SK-N-SH (cell line): ENCODE measurements around the gene NR2C2AP. TPM values are rescaled to one million over a fixed set of nuclear protein-coding genes. Genes with fewer than 3 reads are reported as not detected.

Source experiments
- CTCF ChIA-PET: fragments of 300-600, 350-600 bp; formaldehyde crosslinking; extraction: SDS; loops from one replicate; lab custom pipeline; 2021; lab: Yijun Ruan, JAX
- POLR2A ChIA-PET: fragments of 350-600 bp; sonication (Branson Sonifier 250); formaldehyde crosslinking; extraction: SDS; loops from one replicate; lab custom pipeline; 2020; ENCODE audit warnings: antibody characterized with exemption, inconsistent platforms; lab: Yijun Ruan, JAX
- DNase-seq: peaks from one replicate; pipeline ENCODE4 v3.0.0; 2012
- H2AFZ ChIP-seq: fragments of 200-600 bp; sonication (generic); 2 replicates; pipeline ENCODE4 v1.8.1; 2016; ENCODE audit warnings: antibody characterized with exemption, mild to moderate bottlenecking, low read depth
- H3F3A ChIP-seq: fragments of 200-600 bp; sonication (generic); replicated peaks from 2 replicates; pipeline ENCODE3; 2016; ENCODE audit warnings: antibody characterized with exemption, mild to moderate bottlenecking; ENCODE audit not compliant: insufficient read depth
- H3K27ac ChIP-seq, 2 experiments: fragments of 200-500 bp in 1 of 2; fragments of 200-600 bp in 1 of 2; sonication (Bioruptor generic) in 1 of 2; sonication (generic), shearing (Covaris generic) in 1 of 2; 2 replicates each; pipeline versions ENCODE4 v1.5.1 to v1.6.1; 2014 to 2016; ENCODE audit warnings: low read depth in 2 of 2, inconsistent platforms in 1 of 2, low read length in 1 of 2, mild to moderate bottlenecking in 1 of 2, mixed read lengths in 1 of 2
- H3K27me3 ChIP-seq: fragments of 200-600 bp; sonication (generic), shearing (Covaris generic); 2 replicates; pipeline ENCODE4 v1.6.1; 2016; ENCODE audit warnings: mixed run types; ENCODE audit not compliant: insufficient read depth
- H3K36me3 ChIP-seq, 2 experiments: fragments of 200-500 bp in 1 of 2; fragments of 200-600 bp in 1 of 2; sonication (Bioruptor generic) in 1 of 2; sonication (generic) in 1 of 2; replicated peaks in 1 of 2; 2 replicates each; pipeline versions ENCODE3 to v1.5.1; 2014 to 2016; ENCODE audit warnings: low read length in 1 of 2, mild to moderate bottlenecking in 1 of 2; ENCODE audit not compliant: insufficient read depth in 2 of 2, control insufficient read depth in 1 of 2
- H3K4me1 ChIP-seq, 2 experiments: fragments of 200-500 bp in 1 of 2; fragments of 200-600 bp in 1 of 2; sonication (Bioruptor generic) in 1 of 2; sonication (generic), shearing (Covaris generic) in 1 of 2; 2 replicates each; pipeline versions ENCODE4 v1.5.1 to v1.6.1; 2014 to 2016; ENCODE audit warnings: low read depth in 1 of 2, low read length in 1 of 2, mixed run types in 1 of 2; ENCODE audit not compliant: insufficient read depth in 2 of 2, control insufficient read depth in 1 of 2
- H3K4me2 ChIP-seq: fragments of 200-600 bp; sonication (generic), shearing (Covaris generic); 2 replicates; pipeline ENCODE4 v1.6.1; 2017; ENCODE audit warnings: mixed run types
- H3K4me3 ChIP-seq, 2 experiments: fragments of 200-500 bp in 1 of 2; fragments of 200-600 bp in 1 of 2; sonication (Bioruptor generic) in 1 of 2; sonication (generic), shearing (Covaris generic) in 1 of 2; 2 replicates each; pipeline versions ENCODE4 v1.5.1 to v1.8.1; 2014 to 2016; ENCODE audit warnings: low read depth in 2 of 2, inconsistent platforms in 1 of 2, low read length in 1 of 2, mild to moderate bottlenecking in 1 of 2, mixed read lengths in 1 of 2, moderate library complexity in 1 of 2
- H3K79me2 ChIP-seq: fragments of 200-600 bp; sonication (generic); 2 replicates; pipeline ENCODE4 v1.8.1; 2017; ENCODE audit warnings: mild to moderate bottlenecking; ENCODE audit not compliant: insufficient read depth
- H3K9ac ChIP-seq: fragments of 200-600 bp; sonication (generic); 2 replicates; pipeline ENCODE4 v1.6.1; 2017; ENCODE audit warnings: mixed run types
- H3K9me2 ChIP-seq: fragments of 200-600 bp; sonication (generic); 2 replicates; pipeline ENCODE4 v1.6.1; 2017; ENCODE audit warnings: mixed run types
- H3K9me3 ChIP-seq: fragments of 200-600 bp; sonication (generic); 2 replicates; pipeline ENCODE4 v1.6.1; 2017; ENCODE audit warnings: mixed run types, mild to moderate bottlenecking, moderate library complexity
- H4K20me1 ChIP-seq: fragments of 200-600 bp; sonication (generic); 2 replicates; pipeline ENCODE4 v1.6.1; 2017; ENCODE audit warnings: mild to moderate bottlenecking, mixed run types; ENCODE audit not compliant: insufficient read depth
- EP300 ChIP-seq, 2 experiments: IDR thresholded peaks; 2 replicates each; pipeline versions ENCODE4 v1.4.0 to v1.6.1; 2012; ENCODE audit warnings: borderline replicate concordance in 1 of 2, low read depth in 1 of 2, low read length in 1 of 2
- EZH2phosphoT487 ChIP-seq: fragments of 200-600 bp; sonication (generic); IDR thresholded peaks from 2 replicates; pipeline ENCODE4 v1.6.1; 2017; ENCODE audit warnings: low read depth, mixed run types, mild to moderate bottlenecking, antibody characterized with exemption, moderate library complexity, borderline replicate concordance
- MAX ChIP-seq: IDR thresholded peaks from 2 replicates; pipeline ENCODE4 v1.4.0; 2012; ENCODE audit warnings: low read depth
- NRF1 ChIP-seq: IDR thresholded peaks from 2 replicates; pipeline ENCODE4 v1.6.1; 2012; ENCODE audit warnings: low read depth, mild to moderate bottlenecking, low read length
- POLR2AphosphoS5 ChIP-seq: IDR thresholded peaks from 2 replicates; pipeline ENCODE4 v1.6.1; 2012; ENCODE audit warnings: low read depth, low read length
- RXRA ChIP-seq: IDR thresholded peaks from 2 replicates; pipeline ENCODE4 v1.4.0; 2012; ENCODE audit warnings: low read depth, mild to moderate bottlenecking, borderline replicate concordance
- TAF1 ChIP-seq: IDR thresholded peaks from 2 replicates; pipeline ENCODE4 v1.6.1; 2012; ENCODE audit warnings: low read depth, mild to moderate bottlenecking, low read length, moderate library complexity, borderline replicate concordance
- TEAD4 ChIP-seq: IDR thresholded peaks from 2 replicates; pipeline ENCODE4 v1.4.0; 2012; ENCODE audit warnings: mild to moderate bottlenecking, borderline replicate concordance; ENCODE audit not compliant: insufficient read depth
- ZBTB33 ChIP-seq: IDR thresholded peaks from 2 replicates; pipeline ENCODE4 v1.4.0; 2012; ENCODE audit warnings: low read depth, borderline replicate concordance
- WGBS: methylation state at CpG from one replicate; pipeline ENCODE4 v1.1.6; 2017; ENCODE audit warnings: low lambda C conversion rate; 5-methylcytosine and 5-hydroxymethylcytosine counted together
- polyA plus RNA-seq, 3 experiments: library from polyadenylated mRNA; depleted of rRNA; stranded (reverse); fragments of >200 nt; gene quantifications; 2 replicates each; pipeline ENCODE4 v1.2.3, GENCODE V29; 2012
- TF ChIP-seq, protein P1 (sequence below): IDR thresholded peaks from 2 replicates; pipeline ENCODE4 v1.4.0; 2012; ENCODE audit warnings: low read depth, borderline replicate concordance
- TF ChIP-seq, protein P2 (sequence below): IDR thresholded peaks from 2 replicates; pipeline ENCODE4; 2012

The NR2C2AP gene
- polyA plus RNA-seq, 1 of the 3 experiments (the other 2 are of a cell fraction): 21.9 TPM

- CTCF ChIA-PET: no interaction called here
Observed at GRCh38 chr19:19193926-19194325, 9.3 kb downstream of the NR2C2AP start.

GRCh38 chr19:19192910-19193423, 10.2 kb downstream of the NR2C2AP start:
- Histone ChIP-seq H4K20me1 (no peaks in the 10 kb centered on the region), H3K9me2 (no peaks in the 10 kb centered on the region), H2AFZ (peak overlapping the region; percentile 82), H3K27me3 (no peaks in the 10 kb centered on the region), H3K4me3 (peak overlapping the region; percentile 69 to 73), H3K36me3 (peaks cover 6 to 7% of the 10 kb centered on the region in 2 experiments), H3K4me1 (peaks cover 11 to 14% of the 10 kb centered on the region in 2 experiments; a peak in 2 of 4 replicates), H3K9ac (peak overlapping the region; percentile 73), H3K79me2 (peaks cover 50% of the 10 kb centered on the region), H3F3A (peaks cover 3% of the 10 kb centered on the region), H3K9me3 (no peaks in the 10 kb centered on the region), H3K27ac (peak overlapping the region; percentile 44 to 76; a peak in 3 of 4 replicates), H3K4me2 (peak overlapping the region; percentile 76)
- POLR2A ChIA-PET: interaction anchor here (0.6 to 2.5 kb wide), 3 partner anchors 10 to 150 kb away, joined by 3 to 10 read pairs (median 3); partner anchors contain the start of gene NR2C2AP
- CTCF ChIA-PET: interaction anchor here (0.6 to 1.6 kb wide), 2 partner anchors 9 to 47 kb away, joined by 3 to 5 read pairs; no protein-coding TSS in a partner anchor
- 2% methylated on average over 21 of the region's 22 CpGs for WGBS
- no peak for DNase-seq
- TF ChIP-seq EZH2phosphoT487 (no peak), TEAD4 (no peak), POLR2AphosphoS5 (peak; percentile 62; the same call in 1 of the 2 replicates), TAF1 (0 out of 2 replicates have a peak, but pooled peaks have one; percentile 32)
- TF ChIP-seq, protein P1, sequence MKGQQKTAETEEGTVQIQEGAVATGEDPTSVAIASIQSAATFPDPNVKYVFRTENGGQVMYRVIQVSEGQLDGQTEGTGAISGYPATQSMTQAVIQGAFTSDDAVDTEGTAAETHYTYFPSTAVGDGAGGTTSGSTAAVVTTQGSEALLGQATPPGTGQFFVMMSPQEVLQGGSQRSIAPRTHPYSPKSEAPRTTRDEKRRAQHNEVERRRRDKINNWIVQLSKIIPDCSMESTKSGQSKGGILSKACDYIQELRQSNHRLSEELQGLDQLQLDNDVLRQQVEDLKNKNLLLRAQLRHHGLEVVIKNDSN: peak; percentile 59; the same call in 1 of the 2 replicates
- TF ChIP-seq, protein P2, sequence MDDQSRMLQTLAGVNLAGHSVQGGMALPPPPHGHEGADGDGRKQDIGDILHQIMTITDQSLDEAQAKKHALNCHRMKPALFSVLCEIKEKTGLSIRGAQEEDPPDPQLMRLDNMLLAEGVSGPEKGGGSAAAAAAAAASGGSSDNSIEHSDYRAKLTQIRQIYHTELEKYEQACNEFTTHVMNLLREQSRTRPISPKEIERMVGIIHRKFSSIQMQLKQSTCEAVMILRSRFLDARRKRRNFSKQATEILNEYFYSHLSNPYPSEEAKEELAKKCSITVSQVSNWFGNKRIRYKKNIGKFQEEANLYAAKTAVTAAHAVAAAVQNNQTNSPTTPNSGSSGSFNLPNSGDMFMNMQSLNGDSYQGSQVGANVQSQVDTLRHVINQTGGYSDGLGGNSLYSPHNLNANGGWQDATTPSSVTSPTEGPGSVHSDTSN: 0 out of 2 replicates have a peak, but pooled peaks have one; percentile 23

More at GRCh38 chr19:19193926-19194325, 9.3 kb downstream of the NR2C2AP start:
- Histone ChIP-seq H3K4me2 (peak overlapping the region; percentile 76), H3K27ac (no peak overlapping the region), H4K20me1 (no peaks in the 10 kb centered on the region), H3K79me2 (peaks cover 43% of the 10 kb centered on the region), H3K4me3 (peak overlapping the region; percentile 69 to 73; a peak in 1 of 4 replicates), H3K9ac (peak overlapping the region; percentile 73; the same call in 1 of the 2 replicates), H3F3A (peaks cover 3% of the 10 kb centered on the region), H2AFZ (no peak overlapping the region), H3K27me3 (no peaks in the 10 kb centered on the region), H3K4me1 (peaks cover 11 to 14% of the 10 kb centered on the region in 2 experiments; a peak in 2 of 4 replicates), H3K9me2 (no peaks in the 10 kb centered on the region), H3K36me3 (peaks cover 7 to 15% of the 10 kb centered on the region in 2 experiments), H3K9me3 (no peaks in the 10 kb centered on the region)
- 66% methylated on average over 5 of the region's 5 CpGs for WGBS
- POLR2A ChIA-PET: interaction anchor here (0.7 to 2.5 kb wide), 2 partner anchors 9 to 80 kb away, joined by 3 to 10 read pairs; partner anchors contain the start of gene NR2C2AP
- DNase-seq: no peak
- TF ChIP-seq MAX (no peak), RXRA (no peak), NRF1 (no peak), ZBTB33 (no peak), POLR2AphosphoS5 (no peak), EP300 (IDR thresholded peaks at IDR 0.05; ENCODE audit: borderline replicate concordance in 1 of 2, low read depth in 1 of 2, low read length in 1 of 2) (no peak), EZH2phosphoT487 (no peak)
